GM04504 (cell line): ENCODE data around the gene LDHD.

Experiments
- DNase-seq: peaks from one replicate; pipeline ENCODE4 v3.0.0-alpha.2; 2012; ENCODE audit warnings: low read depth

Gene LDHD

GRCh38 chr16:75062135-75062975 lies 54.2 kb downstream of the LDHD start:
- no peak for DNase-seq
